Fibroblast of peridontal ligament (primary cell): ENCODE data around the gene KRT86.
"Not testable (repeated sequence)": the region's sequence is repeated elsewhere in the genome, so short reads cannot be mapped to it uniquely, and the experiment has no call there.

Experiments used
- DNase-seq: peaks from one replicate; pipeline ENCODE4 v3.0.0-alpha.2; 2010; ENCODE audit errors: extremely low read depth

Gene KRT86

DNA sequence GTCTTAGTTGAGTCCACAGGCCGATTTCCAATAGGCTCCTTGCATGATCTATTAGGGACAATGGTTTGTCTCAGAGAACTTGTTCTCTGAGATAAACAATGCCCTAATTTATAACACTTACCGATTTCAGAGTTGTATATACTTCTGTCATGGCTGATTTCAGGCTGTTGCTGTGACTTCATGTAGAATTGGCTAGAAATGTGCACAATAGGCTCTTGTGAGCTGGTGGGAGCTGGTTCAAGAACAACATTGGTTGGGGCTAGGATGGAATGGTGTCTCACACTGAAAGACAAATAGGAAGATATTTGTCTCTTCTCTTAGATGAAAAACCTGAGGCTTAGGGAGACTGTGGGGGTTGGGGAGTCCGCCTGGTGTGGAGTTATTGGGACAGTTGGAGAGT, 6.7 kb upstream of the KRT86 start:
- DNase-seq, result no peak

DNA sequence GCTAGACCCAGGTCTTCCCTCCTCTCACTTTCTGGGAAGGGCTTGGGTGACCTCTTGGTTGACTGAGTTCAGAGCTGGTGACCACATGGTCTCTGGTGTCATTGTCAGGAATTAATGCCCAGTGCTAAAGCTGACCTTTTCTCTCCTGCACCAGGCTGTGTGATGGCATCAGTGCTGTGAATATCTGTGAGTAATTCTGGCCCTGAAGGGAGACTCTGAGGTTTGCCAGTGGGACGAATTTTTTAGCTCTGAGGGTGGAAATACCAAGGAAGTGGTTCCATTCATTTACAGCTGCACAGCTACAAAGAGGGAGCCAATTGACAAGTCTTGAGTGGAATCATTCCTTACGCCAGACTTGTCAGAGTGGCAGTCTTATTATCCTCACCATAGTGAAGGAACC, 6.2 kb upstream of the KRT86 start:
- no peak for DNase-seq

DNA sequence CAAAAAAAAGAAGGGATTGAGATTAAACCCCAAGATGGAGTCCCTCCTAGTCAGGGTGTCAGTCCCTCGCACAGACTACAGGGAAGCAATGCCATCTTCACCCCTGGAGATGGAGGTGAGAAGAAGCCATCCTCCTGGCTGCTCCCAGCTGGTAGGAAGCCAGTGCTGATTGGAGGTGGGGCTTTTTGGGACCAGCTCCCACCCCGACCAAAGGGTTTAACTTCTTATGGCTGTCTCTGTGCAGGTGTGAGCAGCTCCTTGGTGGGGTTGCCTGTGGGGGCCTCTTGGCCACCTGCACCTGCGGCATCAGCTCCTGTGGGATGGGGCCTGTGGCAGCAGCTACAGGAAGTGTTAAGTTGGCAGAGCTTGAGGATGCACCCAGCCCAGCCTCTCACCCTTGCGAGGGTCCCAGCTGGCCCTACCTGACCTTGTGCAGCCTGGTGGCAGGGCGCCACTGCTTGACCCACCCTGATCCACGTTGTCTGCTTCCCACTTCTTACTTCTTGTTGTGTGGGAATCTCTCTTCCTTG, 3.8 kb upstream of the KRT86 start:
- DNase-seq, result no peak

DNA sequence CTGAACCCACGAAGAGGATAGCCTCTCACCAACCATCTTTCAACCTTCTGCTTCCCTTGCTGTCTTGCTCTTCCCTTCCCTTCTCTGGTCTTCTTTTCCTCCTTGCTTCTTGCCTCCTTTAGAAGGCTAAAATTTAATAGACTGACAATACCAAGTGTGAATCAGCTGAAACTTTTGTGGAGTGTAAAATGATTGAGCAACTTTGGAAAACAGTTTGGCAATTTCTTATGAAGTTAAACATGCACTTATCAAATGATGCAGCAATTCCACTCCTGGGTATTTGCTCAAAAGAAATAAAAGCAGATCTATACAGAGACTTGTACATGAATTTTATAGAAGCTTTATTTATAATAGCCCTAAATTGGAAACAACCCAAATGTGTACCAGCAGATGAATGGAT, 3.3 kb upstream of the KRT86 start:
- DNase-seq, result no peak

DNA sequence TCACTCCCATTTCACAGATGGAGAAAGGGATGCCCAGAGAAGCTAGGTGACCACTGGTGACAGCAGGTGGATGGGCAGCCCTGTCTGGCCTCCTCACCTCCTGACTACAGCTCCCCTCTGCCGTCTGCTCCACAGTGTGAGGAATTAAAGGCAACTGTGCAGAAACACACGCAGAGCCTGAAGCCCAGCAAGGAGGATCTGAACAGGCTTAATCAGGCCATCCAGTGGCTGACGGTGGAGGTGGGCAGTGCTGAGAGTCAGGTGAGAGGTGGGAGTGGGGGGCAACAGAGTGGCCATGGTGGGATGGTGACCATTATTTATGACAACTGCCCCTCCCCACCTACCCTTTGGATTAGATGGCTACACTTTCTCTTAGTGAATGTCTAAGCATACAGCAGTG, 1.2 kb downstream of the KRT86 start:
- no peak for DNase-seq

DNA sequence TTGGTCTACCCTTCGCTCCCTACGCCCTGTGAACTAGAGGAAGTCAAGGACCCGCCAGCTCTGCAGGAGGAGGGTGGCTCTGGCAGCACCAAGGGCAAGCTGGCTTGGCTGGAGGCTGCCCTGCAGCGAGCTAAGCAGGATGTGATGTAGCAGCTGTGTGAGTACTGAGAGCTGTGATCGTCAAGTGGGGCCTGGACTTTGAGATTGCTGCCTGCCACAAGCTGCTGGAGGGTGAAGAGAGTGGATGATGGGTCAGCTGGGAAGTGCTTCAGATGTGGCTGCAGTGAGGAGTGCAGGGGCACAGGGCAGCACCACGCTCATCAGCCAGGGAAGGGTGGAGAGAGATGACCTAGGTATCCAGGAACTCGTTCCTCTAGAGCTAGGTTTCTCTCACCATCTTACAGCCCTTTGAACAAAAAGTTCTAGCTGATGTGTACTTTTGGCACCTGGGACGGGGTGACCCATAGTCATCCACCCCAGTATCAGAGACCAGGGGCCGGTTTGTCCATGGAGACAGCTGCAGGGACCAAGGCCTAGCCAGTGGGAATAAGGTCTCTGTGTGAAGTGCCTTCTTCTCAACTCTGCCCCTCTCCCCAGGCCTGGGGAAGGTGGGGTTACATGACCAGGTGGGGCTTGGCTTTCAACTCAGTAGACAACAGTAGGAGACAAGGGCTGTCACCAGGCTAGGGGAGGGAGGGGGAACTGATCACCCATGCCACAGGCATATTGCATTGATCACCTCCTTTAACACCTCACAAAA, 3.2 kb downstream of the KRT86 start:
- no peak for DNase-seq

- peak; percentile 75 for DNase-seq
These were observed 4.4 kb downstream of the KRT86 start for GRCh38 chr12:52278575-52279421.

GRCh38 chr12:52279422-52280318, 5.2 kb downstream of the KRT86 start:
- peak; percentile 33 for DNase-seq

DNA sequence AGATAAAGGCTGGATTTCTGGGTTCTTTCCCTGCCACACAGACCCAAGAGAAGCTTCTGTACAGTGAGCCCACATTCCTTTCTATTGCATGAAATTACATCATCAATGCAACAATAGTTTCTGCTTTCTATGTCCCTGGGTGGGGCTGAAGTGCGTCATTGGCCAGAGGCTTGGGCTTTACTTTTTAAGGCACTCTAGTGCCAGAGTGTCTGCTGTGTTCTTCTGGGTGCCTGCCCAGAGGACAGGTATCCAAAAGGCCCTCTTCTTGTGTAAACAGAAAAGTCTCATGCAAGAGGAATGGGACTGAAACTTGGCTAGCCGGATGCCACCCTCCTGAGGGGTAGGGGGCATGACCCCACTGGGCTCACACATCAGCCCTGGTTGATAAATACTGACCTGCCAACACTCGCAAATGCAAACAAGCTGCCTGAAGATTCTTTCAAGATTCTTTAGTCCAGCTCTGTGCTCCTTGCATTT, 5.9 kb downstream of the KRT86 start:
- DNase-seq, result peak; percentile 98

DNA sequence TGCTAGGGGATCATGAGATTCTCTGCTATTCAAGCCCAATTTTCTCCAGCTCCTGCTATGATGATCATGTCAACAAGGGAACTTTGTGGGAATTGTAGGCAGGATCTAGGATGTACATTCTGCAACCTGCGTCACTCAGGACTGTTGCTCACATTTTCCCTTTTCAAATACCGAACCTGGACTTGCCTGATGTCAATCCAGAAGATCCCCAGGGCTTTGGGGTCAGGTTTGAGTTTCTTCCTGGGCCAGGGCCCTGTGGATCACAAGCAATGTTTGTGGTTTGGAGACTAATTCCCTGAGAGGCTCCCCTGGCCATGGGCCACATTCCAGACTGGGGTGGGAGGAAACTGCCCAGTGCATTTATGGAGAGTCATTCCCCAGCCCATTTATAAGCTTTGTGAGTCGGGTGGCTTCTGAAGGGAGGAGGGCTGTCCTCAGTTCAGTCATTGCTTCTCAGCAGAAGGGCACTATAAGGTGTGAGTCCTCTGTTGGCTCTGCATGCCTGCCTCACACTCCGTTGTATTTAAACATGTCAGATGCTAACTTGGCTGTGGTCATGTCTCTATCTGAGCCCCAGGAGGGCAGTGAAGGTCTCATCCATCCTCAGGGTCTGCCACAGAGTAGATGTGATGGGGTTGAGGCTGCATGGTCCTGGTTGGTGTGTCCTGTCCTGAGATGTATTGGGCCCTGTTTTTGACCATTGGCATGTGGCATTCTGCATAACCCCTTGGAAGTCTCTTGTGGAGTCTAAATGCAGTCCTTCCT, 6.5 kb downstream of the KRT86 start:
- peak; percentile 100 for DNase-seq

GRCh38 chr12:52284562-52285171, 10.2 kb downstream of the KRT86 start:
- DNase-seq, result no peak

GRCh38 chr12:52285172-52285745, 10.8 kb downstream of the KRT86 start:
- DNase-seq, result peak; percentile 40

DNA sequence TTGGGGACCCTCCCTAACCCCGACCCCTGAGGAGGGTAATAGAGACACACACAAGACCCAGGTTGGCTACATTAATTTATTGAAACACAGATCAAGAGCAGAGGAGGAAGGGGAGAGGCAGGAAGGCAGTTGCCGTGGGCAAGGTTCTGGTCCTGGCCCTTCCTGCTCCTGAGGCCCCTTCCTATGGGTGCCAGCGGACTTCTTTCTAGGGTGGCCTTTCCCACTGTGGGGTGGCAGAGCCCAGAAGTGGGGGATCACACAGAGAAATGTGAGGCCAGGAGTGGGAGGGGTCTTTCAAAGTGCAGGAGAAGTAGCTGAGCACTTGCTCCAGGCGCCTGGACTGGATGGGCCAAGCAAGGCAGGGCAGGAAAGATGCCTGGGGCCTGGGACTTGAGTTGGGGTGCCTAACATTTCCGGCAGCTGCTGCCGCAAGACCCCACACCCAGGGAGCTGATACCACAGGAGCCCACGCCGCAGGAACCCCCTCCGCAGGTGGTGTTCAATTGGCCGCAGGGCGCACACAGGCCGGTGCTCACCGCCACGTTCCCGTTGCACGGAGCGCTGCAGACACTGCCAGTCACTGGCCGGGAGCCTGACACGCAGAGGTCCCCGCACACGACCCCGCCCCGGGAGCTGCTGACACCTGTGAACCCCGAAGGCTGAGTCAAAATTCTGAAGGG, 11.5 kb downstream of the KRT86 start:
- no peak for DNase-seq

DNA sequence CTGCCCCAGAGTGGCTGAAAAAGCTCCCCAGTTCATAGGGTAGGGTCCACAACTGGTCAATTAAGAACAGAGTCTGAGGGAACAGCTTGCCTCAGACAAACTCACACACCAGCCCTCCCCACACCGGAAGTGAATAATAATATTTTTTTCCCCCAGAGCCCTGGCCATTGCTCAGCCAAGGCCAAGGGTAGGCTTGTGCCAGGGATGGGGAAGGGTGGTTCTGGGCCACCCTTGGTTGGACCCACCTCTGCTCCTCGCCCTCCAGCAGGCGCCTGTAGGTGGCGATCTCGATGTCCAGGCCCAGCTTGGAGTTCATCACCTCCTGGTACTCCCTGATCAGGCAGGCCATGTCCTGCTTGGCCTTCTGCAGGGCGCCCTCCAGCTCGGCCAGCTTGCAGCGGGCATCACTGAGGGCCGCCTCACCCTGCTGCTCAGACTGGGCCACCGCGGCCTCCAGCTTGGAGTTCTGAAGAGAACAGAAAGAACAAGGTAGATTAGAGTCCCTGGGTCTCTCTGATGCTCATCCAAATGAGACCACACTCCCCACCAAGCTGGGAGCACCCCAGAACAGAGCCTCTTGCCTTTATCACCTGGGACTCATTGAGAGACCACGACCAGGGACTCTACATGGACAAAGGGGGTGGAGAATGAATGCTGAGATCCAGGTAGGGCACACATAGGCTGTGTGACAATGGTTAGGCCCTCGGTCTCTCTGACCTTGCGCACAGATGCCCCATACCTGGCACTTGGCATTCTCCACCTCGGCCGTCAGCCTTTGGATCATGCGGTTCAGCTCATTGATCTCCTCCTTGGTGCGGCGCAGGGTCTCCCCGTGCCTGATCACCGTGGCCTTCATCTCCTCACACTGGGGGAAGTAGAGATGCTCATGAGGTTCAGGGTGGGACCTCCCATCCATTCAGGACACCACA, 12.7 kb downstream of the KRT86 start:
- DNase-seq, result not testable (repeated sequence)

DNA sequence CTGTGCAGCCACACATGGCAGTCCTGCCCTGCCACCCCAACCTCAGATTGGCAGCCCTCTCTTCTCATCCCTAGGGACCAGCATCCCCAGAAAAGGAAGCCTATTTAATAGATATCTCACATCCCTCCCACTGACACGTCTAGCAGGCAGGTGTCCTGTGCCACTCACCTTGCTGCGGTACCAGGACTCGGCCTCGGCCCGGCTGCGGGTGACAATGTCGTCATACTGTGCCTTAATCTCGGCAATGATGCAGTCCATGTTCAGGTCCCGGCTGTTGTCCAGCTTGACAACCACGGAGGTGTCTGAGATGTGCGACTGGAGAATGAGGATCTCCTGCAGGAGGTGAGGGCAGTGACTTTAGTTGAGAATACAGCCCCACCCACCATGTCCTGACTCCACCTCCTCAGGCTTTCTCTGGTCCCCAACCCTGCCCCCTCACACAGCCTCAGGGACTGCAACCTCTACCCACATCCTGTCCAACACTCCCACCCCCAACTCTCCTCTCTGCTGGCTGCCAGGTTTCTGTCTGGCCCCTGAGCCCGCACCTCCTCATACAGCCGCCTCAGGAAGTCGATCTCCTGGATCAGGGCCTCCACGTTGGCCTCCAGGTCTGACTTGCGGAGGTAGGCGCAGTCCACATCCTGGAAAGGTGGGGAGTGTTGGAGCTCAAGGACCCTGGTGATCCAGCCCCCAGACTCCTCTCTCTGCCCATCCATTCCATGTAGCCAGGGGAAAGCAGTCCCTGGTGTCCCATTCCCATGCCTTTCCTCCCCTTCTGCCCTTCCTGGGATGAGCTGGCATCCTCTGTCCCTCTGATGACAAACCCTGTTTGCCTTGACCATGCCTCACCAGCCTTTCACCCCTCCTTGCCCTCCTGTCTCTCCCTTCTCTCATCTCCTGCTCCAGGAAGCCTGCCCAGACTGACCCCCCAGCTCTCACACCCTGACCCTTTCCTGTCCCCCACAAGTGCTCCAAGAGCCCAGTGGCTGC, 13.7 kb downstream of the KRT86 start:
- DNase-seq, result not testable (repeated sequence)

- not testable (repeated sequence) for DNase-seq
These were observed 16.2 kb downstream of the KRT86 start for GRCh38 chr12:52290483-52291134.
